Stimulated activated CD8-positive, alpha-beta memory T cell treated with anti-CD3 and anti-CD28 coated beads, Interleukin-4, amount 100 ng/mL, for 24 hours (primary cell): Measurements from ENCODE around the gene ARHGEF28.

Experiments used
- DNase-seq: peaks from one replicate; pipeline ENCODE4 v3.0.0-alpha.2; 2020; ENCODE audit warnings: low read depth

The ARHGEF28 gene, protein sequence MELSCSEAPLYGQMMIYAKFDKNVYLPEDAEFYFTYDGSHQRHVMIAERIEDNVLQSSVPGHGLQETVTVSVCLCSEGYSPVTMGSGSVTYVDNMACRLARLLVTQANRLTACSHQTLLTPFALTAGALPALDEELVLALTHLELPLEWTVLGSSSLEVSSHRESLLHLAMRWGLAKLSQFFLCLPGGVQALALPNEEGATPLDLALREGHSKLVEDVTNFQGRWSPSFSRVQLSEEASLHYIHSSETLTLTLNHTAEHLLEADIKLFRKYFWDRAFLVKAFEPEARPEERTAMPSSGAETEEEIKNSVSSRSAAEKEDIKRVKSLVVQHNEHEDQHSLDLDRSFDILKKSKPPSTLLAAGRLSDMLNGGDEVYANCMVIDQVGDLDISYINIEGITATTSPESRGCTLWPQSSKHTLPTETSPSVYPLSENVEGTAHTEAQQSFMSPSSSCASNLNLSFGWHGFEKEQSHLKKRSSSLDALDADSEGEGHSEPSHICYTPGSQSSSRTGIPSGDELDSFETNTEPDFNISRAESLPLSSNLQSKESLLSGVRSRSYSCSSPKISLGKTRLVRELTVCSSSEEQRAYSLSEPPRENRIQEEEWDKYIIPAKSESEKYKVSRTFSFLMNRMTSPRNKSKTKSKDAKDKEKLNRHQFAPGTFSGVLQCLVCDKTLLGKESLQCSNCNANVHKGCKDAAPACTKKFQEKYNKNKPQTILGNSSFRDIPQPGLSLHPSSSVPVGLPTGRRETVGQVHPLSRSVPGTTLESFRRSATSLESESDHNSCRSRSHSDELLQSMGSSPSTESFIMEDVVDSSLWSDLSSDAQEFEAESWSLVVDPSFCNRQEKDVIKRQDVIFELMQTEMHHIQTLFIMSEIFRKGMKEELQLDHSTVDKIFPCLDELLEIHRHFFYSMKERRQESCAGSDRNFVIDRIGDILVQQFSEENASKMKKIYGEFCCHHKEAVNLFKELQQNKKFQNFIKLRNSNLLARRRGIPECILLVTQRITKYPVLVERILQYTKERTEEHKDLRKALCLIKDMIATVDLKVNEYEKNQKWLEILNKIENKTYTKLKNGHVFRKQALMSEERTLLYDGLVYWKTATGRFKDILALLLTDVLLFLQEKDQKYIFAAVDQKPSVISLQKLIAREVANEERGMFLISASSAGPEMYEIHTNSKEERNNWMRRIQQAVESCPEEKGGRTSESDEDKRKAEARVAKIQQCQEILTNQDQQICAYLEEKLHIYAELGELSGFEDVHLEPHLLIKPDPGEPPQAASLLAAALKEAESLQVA (N-terminal part only)

DNA sequence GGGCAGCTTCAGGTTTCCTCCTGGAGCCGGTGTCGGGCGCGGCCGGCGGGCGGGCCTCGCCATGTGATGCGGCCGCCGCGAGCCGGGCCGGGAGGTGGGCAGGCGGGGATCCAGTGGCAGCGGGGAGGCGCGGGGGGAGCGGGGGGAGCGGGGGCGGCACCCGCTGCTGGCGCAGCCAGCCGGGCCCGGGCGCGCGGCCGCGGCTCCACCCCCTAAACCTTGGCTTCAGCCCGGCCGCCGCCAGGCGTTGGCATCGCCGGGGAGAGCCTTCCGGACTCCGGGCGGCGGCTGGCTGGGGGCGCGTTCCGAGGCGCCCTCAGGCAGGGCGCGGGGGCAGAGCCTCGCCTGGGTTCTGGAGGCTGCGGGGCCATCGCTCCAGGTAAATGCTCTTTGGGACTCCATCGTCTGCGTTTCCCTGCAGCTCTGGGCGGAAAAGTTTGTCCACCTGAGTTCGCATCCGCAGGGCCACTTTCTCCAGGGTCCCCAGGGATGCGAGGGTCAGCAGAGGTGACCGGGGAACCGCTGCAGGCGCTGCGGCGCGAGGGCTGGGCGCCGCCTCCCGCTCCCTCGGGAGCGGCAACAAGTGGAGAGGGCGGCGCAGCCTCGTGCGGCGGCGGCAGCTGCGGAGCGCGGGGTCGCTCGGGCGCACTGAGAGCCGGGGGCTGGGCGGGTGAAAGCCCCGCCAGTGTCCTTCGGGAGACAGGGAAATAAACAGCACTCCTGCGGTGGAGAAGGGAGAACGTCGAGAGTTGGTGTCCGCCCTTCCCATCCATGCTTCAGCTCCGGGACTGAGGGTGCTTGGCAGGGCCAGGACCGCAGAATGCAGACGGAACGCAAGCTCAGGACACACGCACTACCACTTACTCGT is at the start of gene ARHGEF28:
Gene ARHGEF28 (plus strand): TSS at position 253 of the 868 bp plus-strand sequence. CDS start 58,656 bp downstream, outside the sequence.
- peak; percentile 16 for DNase-seq

DNA sequence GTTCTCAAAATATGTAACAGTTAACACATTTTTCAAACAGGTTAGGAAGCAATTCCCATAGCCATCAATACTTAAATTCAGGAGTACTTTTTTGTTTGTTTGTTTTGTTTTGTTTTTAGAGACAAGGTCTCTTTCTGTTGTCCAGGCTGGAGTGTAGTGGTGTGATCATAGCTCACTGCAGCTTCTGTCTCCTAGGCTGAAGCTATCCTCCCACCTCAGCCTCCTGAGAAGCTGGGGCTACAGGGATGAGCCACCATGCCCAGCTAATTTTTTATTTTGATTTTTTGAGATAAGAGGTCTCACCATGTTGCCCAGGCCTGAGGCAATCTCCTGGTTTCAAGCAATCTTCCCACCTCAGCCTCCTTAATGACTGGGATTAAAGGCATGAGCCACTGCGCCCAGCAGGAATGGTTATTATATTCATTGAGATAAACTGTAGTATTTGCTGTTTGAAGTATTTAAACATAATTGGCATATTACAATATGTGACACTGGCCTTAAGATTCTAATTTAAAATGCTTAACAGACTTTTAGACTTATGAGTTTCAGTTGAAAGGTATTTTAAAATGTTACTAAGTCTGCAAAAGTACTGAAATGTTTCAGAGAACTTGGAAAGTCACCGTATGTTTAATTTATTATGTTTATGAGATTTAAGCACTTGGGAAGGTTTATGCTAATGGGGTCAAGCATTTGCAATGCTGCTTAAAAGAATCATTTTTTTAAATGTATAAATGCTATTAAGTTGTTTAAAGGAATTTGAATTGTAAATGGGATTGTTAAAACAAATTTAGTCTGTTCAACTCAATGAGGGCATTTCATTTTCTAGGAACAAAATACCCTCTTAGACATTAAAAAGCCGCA is 43.5 kb upstream of the ARHGEF28 start:
- DNase-seq = no peak

DNA sequence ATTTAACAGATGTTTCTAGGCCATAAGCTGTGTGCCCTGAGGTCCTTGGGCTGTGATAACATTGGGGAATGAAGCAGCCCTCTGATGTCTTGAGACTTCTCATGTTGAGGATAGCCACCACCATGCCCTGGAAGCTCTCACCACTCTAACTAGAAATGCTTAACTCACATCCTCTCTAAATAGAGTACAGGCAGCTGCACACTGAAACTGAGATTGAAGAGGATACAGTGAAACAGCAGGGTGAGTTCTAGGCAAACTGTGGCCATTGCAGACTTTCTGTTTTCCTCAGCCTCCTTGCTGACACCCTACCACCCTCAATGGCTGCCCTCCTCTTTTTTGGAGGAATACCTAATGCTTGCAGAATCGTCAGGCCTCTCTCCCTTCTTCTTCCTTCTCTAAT is 38.1 kb upstream of the ARHGEF28 start:
- DNase-seq = no peak

DNA sequence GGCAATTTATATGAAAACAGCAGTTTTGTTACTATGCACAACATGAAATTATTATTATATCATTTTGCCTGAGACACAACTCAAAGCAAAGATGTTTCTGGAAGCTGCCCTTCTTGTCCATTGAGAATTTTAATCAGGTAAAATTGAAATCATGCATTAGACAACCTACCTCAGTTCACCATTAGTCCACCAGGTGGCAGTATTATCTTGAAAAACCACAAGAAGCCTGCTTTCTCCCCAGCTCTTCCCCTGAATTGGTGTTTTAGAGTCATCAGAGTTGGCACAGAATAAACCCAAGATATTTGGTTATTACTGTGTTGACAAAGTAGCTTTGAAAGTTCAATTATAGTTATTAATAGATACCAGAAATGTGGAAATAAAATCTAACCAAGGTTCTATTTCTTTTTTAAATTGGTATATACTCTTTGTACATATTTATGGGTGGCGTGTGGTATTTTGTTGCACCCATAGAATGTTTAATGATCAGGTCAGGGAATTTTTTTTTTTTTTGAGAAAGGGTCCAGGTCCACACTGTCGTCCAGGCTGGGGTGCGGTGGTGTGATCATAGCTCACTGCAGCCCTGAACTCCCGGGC is 34.8 kb upstream of the ARHGEF28 start:
- no peak for DNase-seq

DNA sequence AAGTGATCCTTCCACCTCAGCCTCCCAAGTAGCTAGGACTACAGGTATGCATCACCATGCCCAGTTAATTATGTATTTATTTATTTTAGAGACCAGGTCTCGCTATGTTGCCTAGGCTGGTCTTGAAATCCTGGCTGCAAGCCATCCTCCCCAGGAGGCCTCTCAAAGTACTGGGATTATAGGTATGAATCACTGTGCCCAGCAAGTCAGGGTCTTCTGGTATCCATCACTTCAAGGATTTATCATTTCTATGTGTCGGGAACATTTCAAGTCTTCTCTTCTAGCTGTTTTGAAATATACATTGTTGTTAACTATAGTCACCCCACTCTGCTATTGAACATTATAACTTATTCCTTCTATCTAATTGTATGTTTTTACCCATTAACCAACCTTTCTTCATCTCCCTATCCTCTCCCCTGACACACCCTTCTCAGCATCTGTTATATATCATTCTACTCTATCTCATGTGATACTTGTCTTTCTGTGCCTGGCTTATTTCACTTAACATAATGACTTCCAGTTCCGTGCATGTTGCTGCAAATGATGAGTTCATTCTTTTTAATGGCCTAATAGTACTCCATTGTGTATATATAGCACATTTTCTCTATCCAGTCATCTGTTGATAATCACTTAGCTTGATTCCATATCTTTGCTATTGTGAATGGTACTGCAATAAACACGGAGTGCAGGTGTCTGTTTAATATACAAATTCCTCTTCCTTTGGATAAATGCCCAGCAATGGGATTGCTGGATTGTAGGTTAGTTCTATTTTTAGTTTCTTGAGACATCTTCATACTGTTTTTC is 34.1 kb upstream of the ARHGEF28 start:
- DNase-seq = no peak

DNA sequence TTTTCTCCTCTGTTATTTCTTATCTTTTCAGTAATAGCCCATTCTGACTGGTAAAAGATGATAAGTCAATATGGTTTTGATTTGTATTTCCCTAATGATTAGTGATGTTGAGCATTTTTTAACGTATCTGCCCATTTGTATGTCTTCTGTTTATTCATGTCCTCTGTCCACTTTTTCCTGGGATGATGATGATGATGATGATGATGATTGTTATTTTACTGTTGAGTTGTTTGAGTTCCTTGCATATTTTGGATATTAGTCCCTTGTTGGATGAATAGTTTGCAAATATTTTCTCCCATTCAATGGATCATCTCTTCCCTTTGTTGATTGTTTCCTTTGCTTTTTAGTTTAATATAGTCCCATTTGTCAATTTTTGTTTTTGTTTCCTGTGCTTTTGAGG is 33.4 kb upstream of the ARHGEF28 start:
- DNase-seq = no peak

DNA sequence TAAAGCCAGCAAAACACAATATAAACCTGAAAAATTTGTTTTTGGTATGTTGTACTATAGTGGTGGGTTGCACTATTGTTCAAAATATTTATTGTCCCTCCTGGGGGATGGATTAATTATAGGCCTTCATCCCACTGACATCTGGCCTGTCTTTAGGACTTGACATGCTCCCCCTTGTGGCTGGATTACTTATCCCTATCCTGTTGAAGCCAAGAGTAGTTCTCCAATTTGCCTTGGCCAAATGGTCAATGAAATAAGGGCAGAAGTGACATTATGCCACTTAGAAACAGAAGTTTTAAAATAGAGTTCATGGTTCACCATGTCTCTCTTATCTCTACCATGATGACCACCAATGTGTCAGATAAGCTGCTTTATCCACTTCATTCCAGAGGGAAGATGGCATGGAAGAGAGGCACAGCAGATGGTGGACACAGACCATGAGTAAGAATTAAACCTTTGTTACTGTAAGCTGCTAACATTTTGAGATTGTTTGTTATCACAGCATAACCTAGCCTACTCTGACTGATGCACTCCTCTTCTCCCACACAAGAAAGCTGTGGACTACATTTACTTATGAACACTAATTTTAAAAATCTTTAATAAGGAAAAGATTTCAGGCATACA is 29.2 kb upstream of the ARHGEF28 start:
- no peak for DNase-seq

DNA sequence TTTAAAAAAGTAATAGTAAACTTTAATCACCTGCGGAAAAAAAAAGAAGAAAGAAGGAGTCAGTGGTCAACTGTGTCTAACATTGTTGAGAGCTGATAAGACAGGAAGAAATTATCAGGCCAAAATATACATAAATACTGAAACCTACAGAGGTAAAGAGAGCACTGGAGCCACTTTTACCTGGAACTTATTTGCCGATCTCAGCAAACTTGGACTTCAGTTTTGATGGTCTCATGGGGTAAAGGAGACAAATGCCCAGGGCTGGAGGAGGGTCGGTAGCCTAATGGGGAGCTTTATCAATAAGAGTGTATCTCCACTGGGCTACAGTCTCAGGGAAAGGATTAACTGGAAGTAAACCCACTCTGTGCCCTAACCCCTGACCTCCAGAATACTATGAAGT is 26.6 kb upstream of the ARHGEF28 start:
- no peak for DNase-seq

DNA sequence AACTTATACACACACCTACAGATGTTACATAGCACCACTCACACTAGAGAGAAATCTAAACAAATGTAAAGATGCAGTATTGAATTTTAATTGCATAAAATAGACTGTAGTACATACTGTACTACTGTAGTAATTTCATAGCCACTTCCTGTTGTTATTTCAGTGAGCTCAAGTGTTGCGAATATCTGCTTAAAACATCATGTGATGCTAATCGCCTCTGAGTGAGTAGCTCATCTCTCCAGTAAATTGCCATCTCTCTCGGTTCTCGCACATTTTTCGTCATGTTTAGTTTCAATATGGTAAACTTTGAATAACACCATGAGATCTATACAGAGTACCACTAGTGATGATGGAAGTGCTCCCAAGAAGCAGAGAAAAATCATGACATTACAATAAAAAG is 22.0 kb upstream of the ARHGEF28 start:
- DNase-seq = no peak

DNA sequence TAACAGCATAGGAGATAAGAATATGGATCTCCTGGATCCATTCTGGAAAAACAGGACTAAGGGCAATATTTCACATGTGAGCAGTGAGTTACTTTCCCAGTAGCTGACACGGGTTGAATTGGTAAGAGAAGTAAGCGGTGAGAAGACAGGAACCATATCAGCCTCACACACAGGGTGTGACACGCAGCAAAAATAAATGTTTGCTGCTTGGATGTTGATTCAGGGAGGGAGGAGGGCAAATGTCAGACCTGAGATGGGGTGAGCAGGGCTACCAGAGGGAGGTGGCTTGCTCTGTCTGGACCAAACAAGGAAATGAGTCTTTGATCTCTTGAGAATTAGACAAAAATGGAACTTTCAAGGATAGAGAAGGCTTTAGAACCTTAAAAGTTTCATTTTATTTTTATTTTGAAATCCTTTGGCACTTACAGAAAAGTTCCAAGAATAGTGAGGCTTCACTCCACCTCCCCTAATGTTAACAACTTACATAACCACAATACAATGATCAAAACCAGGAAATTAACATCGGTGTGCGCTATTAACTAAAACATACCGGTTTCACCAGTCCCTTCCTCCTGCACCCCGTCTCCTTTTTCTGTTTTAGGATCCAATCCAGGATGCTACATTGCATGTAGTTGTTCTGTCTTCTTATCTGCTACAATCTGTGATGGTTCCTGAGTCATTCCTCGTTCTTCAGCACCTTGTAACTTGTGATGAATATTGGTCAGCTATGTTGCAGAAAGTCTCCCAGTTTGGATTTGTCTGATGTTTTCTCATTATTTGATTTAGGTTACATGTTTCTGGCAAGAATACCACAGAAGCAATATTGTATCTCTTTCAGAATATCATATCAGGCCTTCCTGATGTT is 20.5 kb upstream of the ARHGEF28 start:
- no peak for DNase-seq

DNA sequence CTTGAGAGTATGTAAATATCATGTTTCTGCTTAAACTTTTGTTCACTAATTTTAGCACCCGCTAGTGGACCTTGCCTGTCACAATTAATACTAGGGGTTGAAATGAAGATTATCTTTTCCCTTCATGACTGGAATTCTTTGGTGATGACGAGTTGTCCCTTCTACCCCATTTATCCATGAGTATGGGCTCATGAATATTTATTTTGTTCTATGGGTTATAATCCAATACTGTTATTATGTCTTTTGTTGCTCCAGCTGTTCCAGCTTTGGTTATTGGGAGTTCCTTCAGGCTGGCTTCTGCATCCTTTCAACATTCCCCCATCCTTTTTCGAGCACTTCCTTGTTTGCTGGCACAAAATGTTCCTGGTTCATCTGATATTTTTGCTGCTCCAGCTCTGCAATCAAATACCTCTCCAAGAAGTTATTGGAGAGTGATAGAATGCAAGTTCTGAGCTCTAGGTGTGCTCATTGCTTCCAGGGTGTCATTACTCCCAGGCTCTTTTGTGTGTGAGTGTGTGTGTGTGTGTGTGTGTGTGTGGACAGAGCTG is 19.7 kb upstream of the ARHGEF28 start:
- no peak for DNase-seq

DNA sequence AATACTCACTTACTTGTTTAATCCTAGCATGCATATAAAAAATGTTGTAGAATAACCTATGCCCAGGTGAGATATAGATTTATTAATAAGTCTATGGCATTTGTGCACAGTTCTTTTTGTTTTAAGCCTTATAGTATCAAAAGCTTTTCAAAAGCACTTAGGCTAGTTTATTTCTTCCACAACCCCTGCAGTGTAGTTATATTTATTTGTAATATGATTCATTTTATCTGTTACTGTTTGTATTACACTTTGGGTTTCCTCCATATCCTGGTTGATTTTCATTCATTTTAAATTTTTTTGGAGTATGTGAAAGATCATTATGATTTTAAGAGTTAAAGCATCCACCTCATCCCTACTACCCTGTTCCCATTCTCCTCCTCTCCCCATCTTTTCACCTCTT is 18.8 kb upstream of the ARHGEF28 start:
- DNase-seq = no peak

DNA sequence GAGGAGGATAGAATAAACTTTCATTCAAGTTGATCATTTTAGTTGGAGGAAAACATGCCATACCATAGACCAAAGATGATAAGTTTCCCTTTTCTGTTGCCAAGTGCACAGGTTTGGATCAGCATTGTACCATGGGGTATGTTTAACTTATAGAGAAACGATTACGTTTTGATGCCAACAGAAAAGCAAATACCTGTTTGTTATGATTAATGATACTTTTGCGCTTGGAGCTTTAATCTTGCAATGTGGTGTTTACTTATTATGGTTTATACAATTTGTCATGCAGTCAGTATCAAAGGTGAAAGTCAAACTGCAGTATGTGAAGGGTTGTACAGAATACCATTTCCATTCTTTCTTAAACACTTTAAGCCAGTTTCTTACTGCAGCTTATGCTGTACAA is 13.2 kb upstream of the ARHGEF28 start:
- no peak for DNase-seq

DNA sequence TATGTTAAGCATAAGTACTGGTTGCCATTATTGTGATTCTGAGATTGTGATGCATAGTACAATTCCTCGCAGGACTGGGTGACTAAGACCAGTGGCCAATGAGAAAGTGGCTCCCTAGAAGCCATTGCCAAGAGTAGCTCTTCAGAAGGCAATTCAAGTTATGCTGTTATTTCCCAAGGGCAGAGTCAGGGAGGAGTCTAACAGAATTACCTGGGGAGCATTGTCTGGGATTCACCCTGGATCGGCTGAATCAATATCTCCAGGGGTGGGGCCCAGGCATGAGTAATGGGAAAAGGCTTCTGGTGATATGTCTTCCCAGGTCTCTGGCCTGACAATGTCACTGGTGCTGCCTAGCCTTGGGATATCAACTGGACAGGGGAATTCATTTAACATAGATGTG is 10.9 kb upstream of the ARHGEF28 start:
- no peak for DNase-seq

DNA sequence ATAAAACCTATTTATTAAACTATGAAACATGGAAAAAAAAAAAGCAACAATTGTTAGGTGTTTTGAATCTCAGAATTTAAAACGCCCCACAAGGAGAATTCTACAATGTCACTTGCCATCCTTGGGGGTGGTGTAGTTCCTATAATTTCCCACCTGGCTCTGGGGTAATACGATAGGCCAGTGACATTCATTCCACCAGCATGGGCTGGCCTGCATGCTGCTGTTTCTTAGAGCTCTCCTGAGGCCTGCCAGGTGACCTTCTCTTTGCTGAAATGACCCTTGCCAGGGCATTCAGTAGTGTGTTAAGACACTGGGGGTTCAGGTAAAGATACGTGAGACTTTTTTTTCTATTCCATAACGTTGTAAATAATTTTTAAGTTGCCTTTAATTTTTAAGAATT is 10.0 kb upstream of the ARHGEF28 start:
- DNase-seq = no peak

DNA sequence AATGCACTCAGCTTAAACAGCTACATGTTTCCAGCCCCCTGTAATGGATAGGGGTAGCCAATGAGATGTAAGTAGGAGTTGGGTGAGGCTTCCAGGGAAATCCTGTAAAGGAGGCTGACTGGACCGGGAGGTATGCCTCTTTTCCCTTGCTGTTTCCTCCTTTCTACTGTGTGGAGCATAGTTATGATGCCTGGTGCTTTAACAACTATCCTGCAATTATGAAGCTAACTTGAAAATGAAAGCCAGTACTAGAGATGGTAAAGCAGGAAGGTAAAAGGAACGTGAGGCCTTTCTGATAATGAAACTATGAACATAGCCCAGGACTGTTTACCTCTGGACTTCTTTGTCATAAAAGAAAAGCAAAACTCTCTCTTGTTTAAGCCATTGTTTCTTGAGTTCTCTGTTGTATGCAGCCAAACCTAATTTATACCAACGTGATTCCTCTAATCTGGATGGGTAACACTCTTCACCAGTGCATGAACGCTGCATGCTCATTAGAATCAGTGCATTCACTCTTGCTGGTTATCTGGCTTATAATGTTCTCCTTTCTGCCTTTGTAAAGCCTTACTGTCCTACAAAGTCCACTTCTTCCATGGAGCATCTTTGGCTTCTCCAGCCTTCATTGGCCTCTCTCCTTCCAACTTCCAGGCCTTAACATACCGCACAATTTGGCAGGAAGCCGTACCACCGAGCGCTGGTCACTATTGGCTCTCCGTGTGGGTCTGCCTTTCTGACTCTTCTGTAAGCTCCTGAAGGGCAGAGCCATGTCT is 8.3 kb upstream of the ARHGEF28 start:
- no peak for DNase-seq
